SK-N-SH (cell line): ENCODE results near the gene ANTKMT. TPM values are rescaled to one million over a fixed set of nuclear protein-coding genes. Genes with fewer than 3 reads are reported as not detected.

Source experiments
- CTCF ChIA-PET: fragments of 300-600, 350-600 bp; formaldehyde crosslinking; extraction: SDS; loops from one replicate; lab custom pipeline; 2021; lab: Yijun Ruan, JAX
- POLR2A ChIA-PET: fragments of 350-600 bp; sonication (Branson Sonifier 250); formaldehyde crosslinking; extraction: SDS; loops from one replicate; lab custom pipeline; 2020; ENCODE audit warnings: antibody characterized with exemption, inconsistent platforms; lab: Yijun Ruan, JAX
- DNase-seq: peaks from one replicate; pipeline ENCODE4 v3.0.0; 2012
- H2AFZ ChIP-seq: fragments of 200-600 bp; sonication (generic); 2 replicates; pipeline ENCODE4 v1.8.1; 2016; ENCODE audit warnings: antibody characterized with exemption, mild to moderate bottlenecking, low read depth
- H3F3A ChIP-seq: fragments of 200-600 bp; sonication (generic); replicated peaks from 2 replicates; pipeline ENCODE3; 2016; ENCODE audit warnings: antibody characterized with exemption, mild to moderate bottlenecking; ENCODE audit not compliant: insufficient read depth
- H3K27ac ChIP-seq, 2 experiments: fragments of 200-500 bp in 1 of 2; fragments of 200-600 bp in 1 of 2; sonication (Bioruptor generic) in 1 of 2; sonication (generic), shearing (Covaris generic) in 1 of 2; 2 replicates each; pipeline versions ENCODE4 v1.5.1 to v1.6.1; 2014 to 2016; ENCODE audit warnings: low read depth in 2 of 2, inconsistent platforms in 1 of 2, low read length in 1 of 2, mild to moderate bottlenecking in 1 of 2, mixed read lengths in 1 of 2
- H3K27me3 ChIP-seq: fragments of 200-600 bp; sonication (generic), shearing (Covaris generic); 2 replicates; pipeline ENCODE4 v1.6.1; 2016; ENCODE audit warnings: mixed run types; ENCODE audit not compliant: insufficient read depth
- H3K36me3 ChIP-seq, 2 experiments: fragments of 200-500 bp in 1 of 2; fragments of 200-600 bp in 1 of 2; sonication (Bioruptor generic) in 1 of 2; sonication (generic) in 1 of 2; replicated peaks in 1 of 2; 2 replicates each; pipeline versions ENCODE3 to v1.5.1; 2014 to 2016; ENCODE audit warnings: low read length in 1 of 2, mild to moderate bottlenecking in 1 of 2; ENCODE audit not compliant: insufficient read depth in 2 of 2, control insufficient read depth in 1 of 2
- H3K4me1 ChIP-seq, 2 experiments: fragments of 200-500 bp in 1 of 2; fragments of 200-600 bp in 1 of 2; sonication (Bioruptor generic) in 1 of 2; sonication (generic), shearing (Covaris generic) in 1 of 2; 2 replicates each; pipeline versions ENCODE4 v1.5.1 to v1.6.1; 2014 to 2016; ENCODE audit warnings: low read depth in 1 of 2, low read length in 1 of 2, mixed run types in 1 of 2; ENCODE audit not compliant: insufficient read depth in 2 of 2, control insufficient read depth in 1 of 2
- H3K4me2 ChIP-seq: fragments of 200-600 bp; sonication (generic), shearing (Covaris generic); 2 replicates; pipeline ENCODE4 v1.6.1; 2017; ENCODE audit warnings: mixed run types
- H3K4me3 ChIP-seq, 2 experiments: fragments of 200-500 bp in 1 of 2; fragments of 200-600 bp in 1 of 2; sonication (Bioruptor generic) in 1 of 2; sonication (generic), shearing (Covaris generic) in 1 of 2; 2 replicates each; pipeline versions ENCODE4 v1.5.1 to v1.8.1; 2014 to 2016; ENCODE audit warnings: low read depth in 2 of 2, inconsistent platforms in 1 of 2, low read length in 1 of 2, mild to moderate bottlenecking in 1 of 2, mixed read lengths in 1 of 2, moderate library complexity in 1 of 2
- H3K79me2 ChIP-seq: fragments of 200-600 bp; sonication (generic); 2 replicates; pipeline ENCODE4 v1.8.1; 2017; ENCODE audit warnings: mild to moderate bottlenecking; ENCODE audit not compliant: insufficient read depth
- H3K9ac ChIP-seq: fragments of 200-600 bp; sonication (generic); 2 replicates; pipeline ENCODE4 v1.6.1; 2017; ENCODE audit warnings: mixed run types
- H3K9me2 ChIP-seq: fragments of 200-600 bp; sonication (generic); 2 replicates; pipeline ENCODE4 v1.6.1; 2017; ENCODE audit warnings: mixed run types
- H3K9me3 ChIP-seq: fragments of 200-600 bp; sonication (generic); 2 replicates; pipeline ENCODE4 v1.6.1; 2017; ENCODE audit warnings: mixed run types, mild to moderate bottlenecking, moderate library complexity
- H4K20me1 ChIP-seq: fragments of 200-600 bp; sonication (generic); 2 replicates; pipeline ENCODE4 v1.6.1; 2017; ENCODE audit warnings: mild to moderate bottlenecking, mixed run types; ENCODE audit not compliant: insufficient read depth
- CHD2 ChIP-seq: fragments of 150-350 bp; IDR thresholded peaks from 2 replicates; pipeline ENCODE4 v1.6.1; 2018; ENCODE audit warnings: low read length; ENCODE audit not compliant: partially characterized antibody
- ELF1 ChIP-seq: IDR thresholded peaks from 2 replicates; pipeline ENCODE4 v1.4.0; 2012
- FOXJ3 ChIP-seq: sonication (generic); formaldehyde crosslinking; IDR thresholded peaks from 2 replicates; pipeline ENCODE4 v1.5.1; 2020; ENCODE audit warnings: mild to moderate bottlenecking, missing genetic modification reagents
- GATA2 ChIP-seq: sonication (generic); formaldehyde crosslinking; IDR thresholded peaks from 2 replicates; pipeline ENCODE4 v1.5.0; 2020; ENCODE audit warnings: mild to moderate bottlenecking, missing genetic modification reagents
- MEF2A ChIP-seq: IDR thresholded peaks from 2 replicates; pipeline ENCODE4 v1.4.0; 2012; ENCODE audit warnings: low read depth, borderline replicate concordance
- NFIC ChIP-seq: IDR thresholded peaks from 2 replicates; pipeline ENCODE4 v1.4.0; 2012; ENCODE audit warnings: borderline replicate concordance
- RAD21 ChIP-seq: IDR thresholded peaks from 2 replicates; pipeline ENCODE4 v1.6.1; 2012; ENCODE audit warnings: mild to moderate bottlenecking, low read length
- RCOR1 ChIP-seq: fragments of 150-350 bp; IDR thresholded peaks from 2 replicates; pipeline ENCODE4 v1.6.1; 2017; ENCODE audit warnings: antibody characterized with exemption, low read length
- SMC3 ChIP-seq: IDR thresholded peaks from 2 replicates; pipeline ENCODE4 v1.6.1; 2012; ENCODE audit warnings: low read depth, low read length, improper control_type of control experiment
- TEAD4 ChIP-seq: IDR thresholded peaks from 2 replicates; pipeline ENCODE4 v1.4.0; 2012; ENCODE audit warnings: mild to moderate bottlenecking, borderline replicate concordance; ENCODE audit not compliant: insufficient read depth
- WGBS: methylation state at CpG from one replicate; pipeline ENCODE4 v1.1.6; 2017; ENCODE audit warnings: low lambda C conversion rate; 5-methylcytosine and 5-hydroxymethylcytosine counted together
- polyA plus RNA-seq, 3 experiments: library from polyadenylated mRNA; depleted of rRNA; stranded (reverse); fragments of >200 nt; gene quantifications; 2 replicates each; pipeline ENCODE4 v1.2.3, GENCODE V29; 2012
- TF ChIP-seq, protein P1 (sequence below): IDR thresholded peaks from 2 replicates; pipeline ENCODE4; 2012
- TF ChIP-seq, protein P2 (sequence below): fragments of 150-350 bp; IDR thresholded peaks from 2 replicates; pipeline ENCODE4 v1.6.1; 2017; ENCODE audit warnings: antibody characterized with exemption, low read length, low read depth, borderline replicate concordance
- TF ChIP-seq, protein P3 (sequence below): fragments of 150-350 bp; IDR thresholded peaks from 2 replicates; pipeline ENCODE4 v1.6.1; 2016; ENCODE audit warnings: mild to moderate bottlenecking, low read depth, low read length
- TF ChIP-seq, protein P4 (sequence below): IDR thresholded peaks from 2 replicates; pipeline ENCODE4 v1.4.0; 2012; ENCODE audit warnings: low read depth, borderline replicate concordance

The ANTKMT gene
- polyA plus RNA-seq, 1 of the 3 experiments (the other 2 are of a cell fraction), result 57.4 TPM

DNA sequence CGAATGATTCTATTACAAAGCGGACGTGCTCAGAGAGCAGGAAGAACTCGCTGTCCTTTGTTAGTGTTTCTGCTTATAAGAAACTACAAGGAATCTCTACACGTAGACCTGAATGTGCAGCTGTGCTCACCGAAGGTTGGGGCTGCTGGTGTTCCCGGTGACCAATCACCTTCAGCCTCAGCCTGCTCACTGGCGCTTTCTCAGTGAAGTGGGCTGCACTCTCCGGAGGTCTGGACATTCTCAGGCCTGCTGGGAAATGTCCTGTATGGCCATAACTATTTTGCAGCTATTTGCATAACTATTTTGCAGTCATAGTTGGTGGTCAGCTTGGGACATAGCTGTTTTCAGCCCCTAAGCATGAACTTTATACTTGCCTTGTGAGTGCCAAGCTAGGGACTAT, 29.5 kb downstream of the ANTKMT start (continued):
- TF ChIP-seq, protein P1, sequence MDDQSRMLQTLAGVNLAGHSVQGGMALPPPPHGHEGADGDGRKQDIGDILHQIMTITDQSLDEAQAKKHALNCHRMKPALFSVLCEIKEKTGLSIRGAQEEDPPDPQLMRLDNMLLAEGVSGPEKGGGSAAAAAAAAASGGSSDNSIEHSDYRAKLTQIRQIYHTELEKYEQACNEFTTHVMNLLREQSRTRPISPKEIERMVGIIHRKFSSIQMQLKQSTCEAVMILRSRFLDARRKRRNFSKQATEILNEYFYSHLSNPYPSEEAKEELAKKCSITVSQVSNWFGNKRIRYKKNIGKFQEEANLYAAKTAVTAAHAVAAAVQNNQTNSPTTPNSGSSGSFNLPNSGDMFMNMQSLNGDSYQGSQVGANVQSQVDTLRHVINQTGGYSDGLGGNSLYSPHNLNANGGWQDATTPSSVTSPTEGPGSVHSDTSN, result no peak
- no peak for TF ChIP-seq TEAD4
- TF ChIP-seq, all 33 proteins: peak for 0

DNA sequence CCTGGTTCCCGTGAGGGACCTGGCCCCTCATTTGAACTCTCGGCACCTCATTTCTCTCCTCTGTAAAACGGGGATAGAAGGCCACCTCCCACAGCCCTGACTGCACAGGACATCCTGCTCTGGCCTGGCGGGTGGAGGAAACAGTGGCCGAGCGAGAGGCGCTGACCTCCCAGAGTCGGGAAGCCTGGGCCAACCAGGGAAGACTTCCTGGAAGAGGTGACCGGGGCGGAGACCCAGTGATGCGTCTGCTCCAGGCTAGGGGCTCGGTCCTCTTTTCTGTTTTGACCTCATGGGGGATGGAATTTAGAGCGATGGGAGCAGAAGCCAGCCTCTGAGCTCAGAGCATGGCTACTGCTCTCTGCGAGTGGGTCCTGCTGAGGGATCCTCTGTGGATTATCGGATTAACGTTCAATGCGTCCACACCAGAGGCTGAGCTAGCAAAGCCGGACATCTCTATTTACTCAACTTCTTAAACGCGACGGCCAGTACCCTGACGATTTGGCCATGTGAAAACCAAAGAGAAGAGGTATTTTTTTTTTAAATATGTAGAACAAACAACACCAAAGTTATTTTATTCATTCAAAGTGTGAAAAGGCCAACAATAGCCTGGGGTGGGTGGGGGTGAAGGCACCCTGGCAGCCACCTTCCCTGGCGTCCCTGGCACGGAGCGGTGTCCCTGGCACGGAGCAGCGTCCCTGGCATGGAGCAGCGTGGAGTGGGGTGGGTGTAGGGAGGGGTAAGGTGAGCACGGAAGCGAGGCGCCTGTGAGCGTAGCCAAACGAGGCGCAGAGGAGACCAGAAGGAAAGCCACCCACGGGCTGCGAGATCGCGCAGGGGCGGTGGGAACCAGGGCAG, 30.4 kb downstream of the ANTKMT start:
- Histone ChIP-seq H3K4me2 (no peak overlapping the region), H3K79me2 (no peaks in the 10 kb centered on the region), H3K36me3 (no peaks in the 10 kb centered on the region), H3K9me2 (no peaks in the 10 kb centered on the region), H4K20me1 (no peaks in the 10 kb centered on the region), H3K4me3 (no peak overlapping the region), H3K4me1 (no peaks in the 10 kb centered on the region), H3F3A (peaks cover 4% of the 10 kb centered on the region), H3K9me3 (peaks cover 1% of the 10 kb centered on the region; the same call in 1 of the 2 replicates), H3K9ac (no peak overlapping the region), H3K27me3 (no peaks in the 10 kb centered on the region), H3K27ac (no peak overlapping the region), H2AFZ (no peak overlapping the region)
- ChIA-PET CTCF (interaction anchor here (0.7 to 1.4 kb wide), 3 partner anchors 8 to 35 kb away, joined by 3 to 8 read pairs (median 3); no protein-coding TSS in a partner anchor), POLR2A (interaction anchor here (1.0 kb wide), 1 partner anchor 31 kb away, joined by 4 read pairs; the partner anchor contains the start of gene ANTKMT)
- 85% methylated on average over 38 of the region's 39 CpGs for WGBS
- DNase-seq, result no peak
- TF ChIP-seq, protein P2, sequence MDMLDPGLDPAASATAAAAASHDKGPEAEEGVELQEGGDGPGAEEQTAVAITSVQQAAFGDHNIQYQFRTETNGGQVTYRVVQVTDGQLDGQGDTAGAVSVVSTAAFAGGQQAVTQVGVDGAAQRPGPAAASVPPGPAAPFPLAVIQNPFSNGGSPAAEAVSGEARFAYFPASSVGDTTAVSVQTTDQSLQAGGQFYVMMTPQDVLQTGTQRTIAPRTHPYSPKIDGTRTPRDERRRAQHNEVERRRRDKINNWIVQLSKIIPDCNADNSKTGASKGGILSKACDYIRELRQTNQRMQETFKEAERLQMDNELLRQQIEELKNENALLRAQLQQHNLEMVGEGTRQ, result no peak
- TF ChIP-seq NFIC (no peak), ELF1 (no peak), GATA2 (CRISPR knock-in tag) (no peak), TEAD4 (no peak), CHD2 (no peak), SMC3 (no peak), FOXJ3 (CRISPR knock-in tag) (no peak), RAD21 (no peak), MEF2A (no peak), RCOR1 (no peak)
- TF ChIP-seq, protein P3, sequence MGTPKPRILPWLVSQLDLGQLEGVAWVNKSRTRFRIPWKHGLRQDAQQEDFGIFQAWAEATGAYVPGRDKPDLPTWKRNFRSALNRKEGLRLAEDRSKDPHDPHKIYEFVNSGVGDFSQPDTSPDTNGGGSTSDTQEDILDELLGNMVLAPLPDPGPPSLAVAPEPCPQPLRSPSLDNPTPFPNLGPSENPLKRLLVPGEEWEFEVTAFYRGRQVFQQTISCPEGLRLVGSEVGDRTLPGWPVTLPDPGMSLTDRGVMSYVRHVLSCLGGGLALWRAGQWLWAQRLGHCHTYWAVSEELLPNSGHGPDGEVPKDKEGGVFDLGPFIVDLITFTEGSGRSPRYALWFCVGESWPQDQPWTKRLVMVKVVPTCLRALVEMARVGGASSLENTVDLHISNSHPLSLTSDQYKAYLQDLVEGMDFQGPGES, result no peak
- TF ChIP-seq, protein P4, sequence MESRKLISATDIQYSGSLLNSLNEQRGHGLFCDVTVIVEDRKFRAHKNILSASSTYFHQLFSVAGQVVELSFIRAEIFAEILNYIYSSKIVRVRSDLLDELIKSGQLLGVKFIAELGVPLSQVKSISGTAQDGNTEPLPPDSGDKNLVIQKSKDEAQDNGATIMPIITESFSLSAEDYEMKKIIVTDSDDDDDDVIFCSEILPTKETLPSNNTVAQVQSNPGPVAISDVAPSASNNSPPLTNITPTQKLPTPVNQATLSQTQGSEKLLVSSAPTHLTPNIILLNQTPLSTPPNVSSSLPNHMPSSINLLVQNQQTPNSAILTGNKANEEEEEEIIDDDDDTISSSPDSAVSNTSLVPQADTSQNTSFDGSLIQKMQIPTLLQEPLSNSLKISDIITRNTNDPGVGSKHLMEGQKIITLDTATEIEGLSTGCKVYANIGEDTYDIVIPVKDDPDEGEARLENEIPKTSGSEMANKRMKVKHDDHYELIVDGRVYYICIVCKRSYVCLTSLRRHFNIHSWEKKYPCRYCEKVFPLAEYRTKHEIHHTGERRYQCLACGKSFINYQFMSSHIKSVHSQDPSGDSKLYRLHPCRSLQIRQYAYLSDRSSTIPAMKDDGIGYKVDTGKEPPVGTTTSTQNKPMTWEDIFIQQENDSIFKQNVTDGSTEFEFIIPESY, result no peak
